Lower leg skin (tissue), 4 donors: ENCODE data around the gene SPATA32. TPM values are rescaled to one million over a fixed set of nuclear protein-coding genes. Genes with fewer than 3 reads are reported as not detected.
A peak's percentile ranks its signal among the peaks of the same experiment; 100 is the strongest.

Experiments
- DNase-seq, 2 donors: peaks; one replicate each; pipeline ENCODE4 v3.0.0-alpha.2; 2019; ENCODE audit warnings: low spot score in 2 of 2
- H3K4me3 ChIP-seq: fragments of 200-600 bp; sonication (generic); 2 replicates; pipeline ENCODE4 v1.5.1; 2017; ENCODE audit warnings: mild to moderate bottlenecking, low read depth; ENCODE audit not compliant: poor library complexity, severe bottlenecking
- POLR2A ChIP-seq, 2 donors: fragments of 450-650 bp; IDR thresholded peaks; one replicate each; pipeline ENCODE4 v1.6.1; 2016 to 2017; ENCODE audit warnings: antibody characterized with exemption in 2 of 2, mild to moderate bottlenecking in 1 of 2, moderate library complexity in 1 of 2
- WGBS, 2 donors: methylation state at CpG; one replicate each; pipeline ENCODE4 v1.1.5; 2018; 5-methylcytosine and 5-hydroxymethylcytosine counted together
- intact Hi-C: fragments of 100-400 bp; cut with DNase I; formaldehyde crosslinking; loops from one replicate; pipeline ENCODE4 v1.15.0; 2023; ENCODE audit warnings: low total_unique reads
- total RNA-seq, 4 donors: library from RNA; depleted of rRNA; stranded (reverse); fragments of >200 nt; gene quantifications; one replicate each; pipeline ENCODE4 v1.1.0, GENCODE V29; 2016
- TF ChIP-seq, protein P1 (sequence below), 3 donors: fragments of 450-650 bp; IDR thresholded peaks; one replicate each; pipeline ENCODE4 v1.5.1; 2016; ENCODE audit warnings: antibody characterized with exemption in 3 of 3, mild to moderate bottlenecking in 3 of 3, moderate library complexity in 2 of 3

Gene SPATA32
- total RNA-seq, 4 donors from 2014 or later, result not detected

- no peak for TF ChIP-seq POLR2A (IDR thresholded peaks at IDR 0.05)
- TF ChIP-seq, protein P1, sequence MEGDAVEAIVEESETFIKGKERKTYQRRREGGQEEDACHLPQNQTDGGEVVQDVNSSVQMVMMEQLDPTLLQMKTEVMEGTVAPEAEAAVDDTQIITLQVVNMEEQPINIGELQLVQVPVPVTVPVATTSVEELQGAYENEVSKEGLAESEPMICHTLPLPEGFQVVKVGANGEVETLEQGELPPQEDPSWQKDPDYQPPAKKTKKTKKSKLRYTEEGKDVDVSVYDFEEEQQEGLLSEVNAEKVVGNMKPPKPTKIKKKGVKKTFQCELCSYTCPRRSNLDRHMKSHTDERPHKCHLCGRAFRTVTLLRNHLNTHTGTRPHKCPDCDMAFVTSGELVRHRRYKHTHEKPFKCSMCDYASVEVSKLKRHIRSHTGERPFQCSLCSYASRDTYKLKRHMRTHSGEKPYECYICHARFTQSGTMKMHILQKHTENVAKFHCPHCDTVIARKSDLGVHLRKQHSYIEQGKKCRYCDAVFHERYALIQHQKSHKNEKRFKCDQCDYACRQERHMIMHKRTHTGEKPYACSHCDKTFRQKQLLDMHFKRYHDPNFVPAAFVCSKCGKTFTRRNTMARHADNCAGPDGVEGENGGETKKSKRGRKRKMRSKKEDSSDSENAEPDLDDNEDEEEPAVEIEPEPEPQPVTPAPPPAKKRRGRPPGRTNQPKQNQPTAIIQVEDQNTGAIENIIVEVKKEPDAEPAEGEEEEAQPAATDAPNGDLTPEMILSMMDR (IDR thresholded peaks at IDR 0.05), result no peak
- WGBS, 2 donors, result 42 to 47% methylated on average over 6 of the region's 6 CpGs
Measured at GRCh38 chr17:45308016-45308365, 46.1 kb upstream of the SPATA32 start.

DNA sequence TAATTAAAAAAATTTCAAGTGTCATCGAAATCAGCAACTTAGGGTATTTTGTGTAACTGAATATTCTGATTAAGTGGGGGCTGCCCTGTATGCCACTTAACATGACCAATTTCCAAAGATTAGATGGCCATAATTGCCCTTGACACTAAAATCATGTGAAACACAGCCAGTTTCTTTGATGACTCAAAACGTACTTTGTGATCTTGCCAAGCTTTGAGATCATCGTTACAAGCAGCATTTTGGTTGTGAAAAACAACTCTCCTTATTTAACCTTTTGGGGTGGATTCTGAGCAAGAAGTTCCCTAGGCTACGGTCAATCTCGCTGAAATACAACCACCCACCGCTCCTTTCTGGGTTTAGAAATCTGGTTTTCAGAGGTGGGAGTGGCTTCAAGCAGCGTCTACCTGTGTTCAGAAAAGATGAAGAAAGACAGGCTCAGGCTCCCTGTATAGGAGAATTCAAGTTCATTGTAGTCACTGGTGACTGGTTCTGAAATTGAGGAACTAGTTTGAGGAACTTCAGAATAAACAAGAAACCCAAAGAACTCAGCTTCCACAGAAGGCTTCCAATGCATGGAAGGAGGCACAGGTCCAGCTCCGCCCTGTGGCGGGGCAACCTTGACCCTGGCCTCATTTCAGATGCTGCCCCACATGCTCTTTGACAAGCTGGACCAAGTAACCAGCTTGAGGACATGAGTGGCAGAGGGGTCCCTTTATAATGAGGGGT is 45.6 kb upstream of the SPATA32 start:
- WGBS, 2 donors, result 17 to 20% methylated on average over 9 of the region's 9 CpGs
- intact Hi-C loops, result no loop called here
- DNase-seq, result peak in 1 of 2 donors; percentile 63
- TF ChIP-seq, protein P1 (IDR thresholded peaks at IDR 0.05), result no peak
- no peak for TF ChIP-seq POLR2A (IDR thresholded peaks at IDR 0.05)
- H3K4me3 ChIP-seq, result no peak overlapping the region

More at GRCh38 chr17:45308016-45308365, 46.1 kb upstream of the SPATA32 start:
- H3K4me3 ChIP-seq, result no peak overlapping the region
- no peak for DNase-seq
- intact Hi-C loops, result no loop called here

DNA sequence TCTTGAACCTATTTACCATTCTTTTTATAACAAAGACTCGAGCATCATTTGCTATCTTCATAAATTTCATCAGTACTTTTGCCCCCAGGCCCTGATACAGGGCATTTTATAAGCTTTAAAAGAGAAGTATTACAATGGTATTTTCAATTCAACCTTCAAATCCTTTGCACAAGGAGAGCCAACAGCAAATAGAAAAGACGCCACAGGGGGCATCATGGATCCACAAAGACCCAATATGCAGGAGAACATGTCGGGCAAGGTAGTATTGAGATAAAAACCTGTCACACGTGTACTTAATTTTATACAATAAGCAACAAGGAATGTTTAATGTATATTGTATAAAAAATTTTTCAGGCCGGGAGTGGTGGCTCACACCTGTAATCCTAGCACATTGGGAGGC is 44.7 kb upstream of the SPATA32 start:
- 67 to 71% methylated on average over 5 of the region's 5 CpGs for WGBS, 2 donors
- intact Hi-C loops, result no loop called here
- no peak overlapping the region for H3K4me3 ChIP-seq
- TF ChIP-seq POLR2A (IDR thresholded peaks at IDR 0.05), result no peak
- TF ChIP-seq, protein P1 (IDR thresholded peaks at IDR 0.05), result no peak
- no peak for DNase-seq

GRCh38 chr17:45306094-45306493 is 44.2 kb upstream of the SPATA32 start:
- intact Hi-C loops, result no loop called here
- no peak for TF ChIP-seq POLR2A (IDR thresholded peaks at IDR 0.05)
- TF ChIP-seq, protein P1 (IDR thresholded peaks at IDR 0.05), result no peak
- WGBS, 2 donors, result 36 to 39% methylated on average over 4 of the region's 4 CpGs
- no peak overlapping the region for H3K4me3 ChIP-seq
- no peak for DNase-seq

GRCh38 chr17:45305530-45306087 is 43.7 kb upstream of the SPATA32 start:
- H3K4me3 ChIP-seq, result no peak overlapping the region
- intact Hi-C loops, result no loop called here
- DNase-seq, result no peak
- WGBS, 2 donors, result 62 to 66% methylated on average over 3 of the region's 3 CpGs
- TF ChIP-seq, protein P1 (IDR thresholded peaks at IDR 0.05), result no peak
- TF ChIP-seq POLR2A (IDR thresholded peaks at IDR 0.05), result no peak
